Gastroesophageal sphincter (tissue), 4 donors: ENCODE measurements around the gene ZEB1. TPM values are rescaled to one million over a fixed set of nuclear protein-coding genes. Genes with fewer than 3 reads are reported as not detected.
A peak's percentile ranks its signal among the peaks of the same experiment; 100 is the strongest.

ENCODE experiments used
- ATAC-seq: fragments of 150-250 bp; one replicate; pipeline ENCODE4 v1.9.1; 2016; ENCODE audit warnings: mild to moderate bottlenecking, moderate library complexity
- H3K27ac ChIP-seq, 4 donors: fragments of 200-600 bp; sonication (generic) in 3 of 4; 1 replicate in 3 of 4; 2 replicates in 1 of 4; pipeline ENCODE4 v1.5.1; 2016 to 2019
- H3K27me3 ChIP-seq: fragments of 200-600 bp; sonication (generic); one replicate; pipeline ENCODE4 v1.5.1; 2019
- H3K36me3 ChIP-seq, 2 donors: fragments of 200-600 bp; sonication (generic); one replicate each; pipeline ENCODE4 v1.5.1; 2019; ENCODE audit warnings: control low read depth in 1 of 2
- H3K4me1 ChIP-seq, 3 donors: fragments of 200-600 bp; sonication (generic); 1 replicate in 2 of 3; 2 replicates in 1 of 3; pipeline ENCODE4 v1.5.1; 2016 to 2019; ENCODE audit warnings: control low read depth in 2 of 3
- H3K4me3 ChIP-seq, 2 donors: fragments of 200-600 bp; sonication (generic); one replicate each; pipeline ENCODE4 v1.5.1; 2019; ENCODE audit warnings: mild to moderate bottlenecking in 1 of 2, moderate library complexity in 1 of 2
- H3K9me3 ChIP-seq, 3 donors: fragments of 200-600 bp; sonication (generic); one replicate each; pipeline ENCODE4 v1.5.1; 2017 to 2019; ENCODE audit warnings: control low read depth in 2 of 3
- EP300 ChIP-seq: sonication (generic); formaldehyde crosslinking; IDR thresholded peaks from one replicate; pipeline ENCODE4 v1.6.1; 2017; ENCODE audit warnings: antibody characterized with exemption, mild to moderate bottlenecking
- POLR2A ChIP-seq, 2 donors: fragments of 450-650 bp; IDR thresholded peaks; one replicate each; pipeline ENCODE4 v1.6.1; 2017; ENCODE audit warnings: antibody characterized with exemption in 2 of 2, mild to moderate bottlenecking in 2 of 2, moderate library complexity in 1 of 2
- POLR2AphosphoS5 ChIP-seq: sonication (generic); formaldehyde crosslinking; IDR thresholded peaks from one replicate; pipeline ENCODE4 v1.6.1; 2017; ENCODE audit warnings: antibody characterized with exemption
- WGBS, 2 donors: methylation state at CpG; one replicate each; pipeline ENCODE4 v1.1.5; 2018; ENCODE audit warnings: low coverage in 1 of 2; 5-methylcytosine and 5-hydroxymethylcytosine counted together
- total RNA-seq, 4 donors: library from RNA; depleted of rRNA; stranded (reverse); fragments of >200 nt; gene quantifications; one replicate each; pipeline ENCODE4 v1.1.0, GENCODE V29; 2016
- TF ChIP-seq, protein P1 (sequence below), 4 experiments: fragments of 200-600 bp in 2 of 4; fragments of 450-650 bp in 2 of 4; sonication (generic) in 1 of 4; IDR thresholded peaks; one replicate each; pipeline ENCODE4 v1.5.1; 2017 to 2019; ENCODE audit warnings: antibody characterized with exemption in 4 of 4, mild to moderate bottlenecking in 2 of 4, moderate library complexity in 2 of 4

ZEB1 gene
- total RNA-seq, 4 donors from 2014 or later: 191 to 219 (median 198) TPM

DNA sequence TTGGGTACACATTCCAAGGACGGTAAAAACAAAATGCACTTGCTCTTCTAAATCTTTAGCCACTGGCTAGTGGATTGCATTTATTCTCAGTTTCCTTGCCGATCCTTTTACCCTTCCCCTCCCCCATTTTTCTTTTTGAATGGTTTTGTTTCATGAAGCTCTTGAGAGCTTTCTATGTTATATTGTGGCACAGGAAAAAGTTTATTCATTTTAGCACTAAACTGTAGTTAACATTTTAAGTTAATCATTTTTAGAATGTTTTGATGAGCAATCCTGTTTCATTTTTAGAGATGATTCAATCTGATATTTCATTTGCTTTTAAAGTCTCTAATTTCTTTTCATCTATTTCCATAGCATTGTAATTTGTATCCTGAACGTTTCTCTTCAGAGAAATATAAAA lies 24.0 kb downstream of the ZEB1 start:
- TF ChIP-seq, protein P1, sequence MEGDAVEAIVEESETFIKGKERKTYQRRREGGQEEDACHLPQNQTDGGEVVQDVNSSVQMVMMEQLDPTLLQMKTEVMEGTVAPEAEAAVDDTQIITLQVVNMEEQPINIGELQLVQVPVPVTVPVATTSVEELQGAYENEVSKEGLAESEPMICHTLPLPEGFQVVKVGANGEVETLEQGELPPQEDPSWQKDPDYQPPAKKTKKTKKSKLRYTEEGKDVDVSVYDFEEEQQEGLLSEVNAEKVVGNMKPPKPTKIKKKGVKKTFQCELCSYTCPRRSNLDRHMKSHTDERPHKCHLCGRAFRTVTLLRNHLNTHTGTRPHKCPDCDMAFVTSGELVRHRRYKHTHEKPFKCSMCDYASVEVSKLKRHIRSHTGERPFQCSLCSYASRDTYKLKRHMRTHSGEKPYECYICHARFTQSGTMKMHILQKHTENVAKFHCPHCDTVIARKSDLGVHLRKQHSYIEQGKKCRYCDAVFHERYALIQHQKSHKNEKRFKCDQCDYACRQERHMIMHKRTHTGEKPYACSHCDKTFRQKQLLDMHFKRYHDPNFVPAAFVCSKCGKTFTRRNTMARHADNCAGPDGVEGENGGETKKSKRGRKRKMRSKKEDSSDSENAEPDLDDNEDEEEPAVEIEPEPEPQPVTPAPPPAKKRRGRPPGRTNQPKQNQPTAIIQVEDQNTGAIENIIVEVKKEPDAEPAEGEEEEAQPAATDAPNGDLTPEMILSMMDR (IDR thresholded peaks at IDR 0.05): no peak
- no peak for TF ChIP-seq EP300
- TF ChIP-seq POLR2AphosphoS5: no peak
- no peak for TF ChIP-seq POLR2A (IDR thresholded peaks at IDR 0.05)
- Histone ChIP-seq H3K27ac (no peak overlapping the region), H3K9me3 (no peaks in the 10 kb centered on the region), H3K36me3 (no peaks in the 10 kb centered on the region), H3K4me3 (no peak overlapping the region), H3K4me1 (peaks cover 7 to 86% (median 7%) of the 10 kb centered on the region in 3 donors), H3K27me3 (no peaks in the 10 kb centered on the region)
- ATAC-seq: no peak
- 37 to 57% methylated on average over 3 of the region's 3 CpGs for WGBS, 2 donors

DNA sequence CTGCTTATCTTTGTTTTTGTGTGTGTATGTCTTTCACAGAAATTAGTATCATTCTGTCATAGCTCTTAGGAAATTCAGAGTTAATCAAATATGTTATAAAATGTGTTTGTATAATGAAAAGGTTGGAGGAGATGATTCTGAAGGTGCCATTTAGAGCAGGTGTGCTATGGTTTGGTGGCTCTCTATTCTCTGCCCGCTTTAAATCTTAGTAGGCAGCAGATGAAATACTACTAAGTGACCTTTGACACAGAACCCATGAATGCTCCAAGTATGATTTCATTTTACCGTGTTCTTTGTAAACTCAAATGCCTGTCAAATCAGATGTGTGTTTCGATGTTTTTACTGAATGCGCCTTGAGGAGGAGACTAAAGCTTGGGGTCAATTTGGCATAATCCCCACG lies 24.5 kb downstream of the ZEB1 start:
- Histone ChIP-seq H3K27ac (no peak overlapping the region), H3K9me3 (no peaks in the 10 kb centered on the region), H3K4me1 (peaks cover 7 to 88% (median 7%) of the 10 kb centered on the region in 3 donors), H3K27me3 (no peaks in the 10 kb centered on the region), H3K4me3 (no peak overlapping the region), H3K36me3 (no peaks in the 10 kb centered on the region)
- TF ChIP-seq, protein P1 (IDR thresholded peaks at IDR 0.05): no peak
- 58 to 74% methylated on average over 2 to 5 of the region's 5 CpGs for WGBS, 2 donors
- ATAC-seq: no peak

DNA sequence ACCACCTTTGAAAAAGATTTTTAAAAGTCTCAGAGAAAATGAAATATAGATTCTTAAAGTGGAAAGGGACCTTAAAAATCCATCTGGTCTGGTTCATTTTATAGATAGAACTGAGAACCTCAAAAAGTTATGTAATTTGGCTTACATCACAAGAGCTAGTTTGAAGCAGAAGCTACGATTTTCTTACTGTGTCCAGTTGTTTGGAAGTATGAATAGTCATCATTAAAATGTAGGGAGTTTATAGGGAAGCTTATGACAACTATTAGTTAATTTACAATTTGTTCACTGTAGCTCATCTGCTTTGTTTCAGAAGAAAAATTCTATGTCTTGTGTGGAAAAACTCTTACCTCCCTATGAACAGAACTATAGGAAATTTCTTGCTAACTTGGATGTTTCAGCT lies 26.9 kb downstream of the ZEB1 start:
- Histone ChIP-seq H3K36me3 (no peaks in the 10 kb centered on the region), H3K27me3 (no peaks in the 10 kb centered on the region), H3K4me1 (peaks cover 4 to 78% (median 7%) of the 10 kb centered on the region in 3 donors), H3K9me3 (no peaks in the 10 kb centered on the region), H3K4me3 (no peak overlapping the region), H3K27ac (no peak overlapping the region)
- WGBS, 2 donors: 24 to 25% methylated on average over 1 of the region's 1 CpG
- TF ChIP-seq POLR2AphosphoS5 (no peak), POLR2A (IDR thresholded peaks at IDR 0.05) (no peak), EP300 (no peak)
- TF ChIP-seq, protein P1 (IDR thresholded peaks at IDR 0.05): no peak
- ATAC-seq: no peak

DNA sequence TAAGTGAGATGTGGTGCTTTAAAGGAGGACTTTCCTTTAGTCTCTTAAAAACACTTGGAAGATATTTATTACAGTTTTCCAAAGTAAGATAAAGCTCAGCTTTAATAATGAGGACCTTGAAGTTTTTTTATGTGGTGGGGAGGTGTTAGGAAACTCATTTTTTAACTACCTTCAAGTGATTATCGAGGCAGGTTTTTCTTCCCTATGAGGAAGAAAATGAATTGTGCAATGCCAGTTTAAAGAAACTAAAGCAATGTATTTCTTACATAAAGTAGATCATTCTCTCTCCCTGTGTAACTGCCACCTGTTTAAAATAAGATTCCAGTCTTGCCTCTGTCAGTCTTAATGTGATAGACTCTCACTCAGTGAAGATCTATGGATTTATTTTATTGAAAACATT lies 27.9 kb downstream of the ZEB1 start:
- H3K27me3 ChIP-seq: no peaks in the 10 kb centered on the region
- H3K4me1 ChIP-seq: peaks cover 4 to 80% (median 7%) of the 10 kb centered on the region in 3 donors
- TF ChIP-seq EP300: no peak
- TF ChIP-seq POLR2A (IDR thresholded peaks at IDR 0.05): no peak
- TF ChIP-seq, protein P1 (IDR thresholded peaks at IDR 0.05): no peak
- TF ChIP-seq POLR2AphosphoS5: no peak
- no peak for ATAC-seq
- no peaks in the 10 kb centered on the region for H3K36me3 ChIP-seq
- no peak overlapping the region for H3K4me3 ChIP-seq
- H3K27ac ChIP-seq: no peak overlapping the region
- H3K9me3 ChIP-seq: no peaks in the 10 kb centered on the region
- 71 to 80% methylated on average over 1 of the region's 1 CpG for WGBS, 2 donors

DNA sequence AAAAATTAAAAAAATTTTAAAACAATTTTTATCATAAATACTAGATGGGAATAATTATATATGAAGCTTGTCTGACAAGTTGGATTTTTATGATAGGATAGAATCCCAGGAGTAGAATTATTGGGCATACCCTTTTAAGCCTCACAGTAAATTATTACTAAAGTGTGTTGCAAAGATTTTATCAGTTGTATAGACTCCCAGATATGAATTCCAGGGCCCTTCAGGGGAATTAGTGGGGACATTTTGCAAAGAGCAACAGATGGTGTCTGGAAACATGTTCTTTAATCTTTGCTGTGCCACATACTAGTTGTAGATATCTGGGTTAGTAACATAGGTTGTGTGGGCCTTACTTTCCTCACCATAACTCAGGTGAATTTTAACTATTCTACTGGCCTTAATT lies 28.7 kb downstream of the ZEB1 start:
- no peak for TF ChIP-seq POLR2A (IDR thresholded peaks at IDR 0.05)
- no peak for TF ChIP-seq EP300
- TF ChIP-seq, protein P1 (IDR thresholded peaks at IDR 0.05): no peak
- no peak for TF ChIP-seq POLR2AphosphoS5
- Histone ChIP-seq H3K4me1 (peaks cover 4 to 74% (median 7%) of the 10 kb centered on the region in 3 donors), H3K27me3 (no peaks in the 10 kb centered on the region), H3K9me3 (no peaks in the 10 kb centered on the region), H3K27ac (peak overlapping the region in 1 of 4 donors; percentile 16), H3K36me3 (no peaks in the 10 kb centered on the region), H3K4me3 (no peak overlapping the region)
- no peak for ATAC-seq
